SIG-M5 treated with dmso at 0.1 percent for 504 hours (cell line): ENCODE results near the gene OR10C1.

Experiments
- DNase-seq: peaks from one replicate; lab custom pipeline; 2025; ENCODE audit not compliant: unreplicated experiment; lab: John Stamatoyannopoulos, UW

OR10C1 gene

DNA sequence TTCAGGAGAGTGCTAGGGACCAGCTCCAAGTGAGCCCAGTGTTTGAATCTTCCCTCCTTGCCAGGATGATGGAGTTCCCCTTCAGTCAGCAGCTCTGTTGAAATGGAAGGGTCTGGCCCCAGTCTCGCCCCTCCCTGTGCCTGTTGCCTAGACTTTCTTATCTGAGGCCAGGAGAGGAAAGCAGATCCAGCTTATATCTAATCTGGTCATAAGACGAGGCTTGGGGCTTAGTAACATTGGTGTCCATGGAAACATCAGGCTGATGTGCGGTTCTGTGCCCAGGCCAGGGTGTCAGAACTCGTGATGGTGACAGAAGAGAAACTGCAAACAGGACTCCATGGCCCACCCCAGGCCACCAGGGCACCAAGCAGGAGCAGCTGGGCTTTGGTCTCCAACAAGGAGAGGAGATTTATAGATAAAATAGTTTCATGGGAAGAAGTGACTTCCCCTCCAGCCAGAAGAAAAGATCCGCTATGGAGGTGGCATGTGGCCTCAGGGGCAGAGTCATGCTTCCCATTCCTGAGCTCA lies 38.9 kb downstream of the OR10C1 start:
- no peak for DNase-seq

DNA sequence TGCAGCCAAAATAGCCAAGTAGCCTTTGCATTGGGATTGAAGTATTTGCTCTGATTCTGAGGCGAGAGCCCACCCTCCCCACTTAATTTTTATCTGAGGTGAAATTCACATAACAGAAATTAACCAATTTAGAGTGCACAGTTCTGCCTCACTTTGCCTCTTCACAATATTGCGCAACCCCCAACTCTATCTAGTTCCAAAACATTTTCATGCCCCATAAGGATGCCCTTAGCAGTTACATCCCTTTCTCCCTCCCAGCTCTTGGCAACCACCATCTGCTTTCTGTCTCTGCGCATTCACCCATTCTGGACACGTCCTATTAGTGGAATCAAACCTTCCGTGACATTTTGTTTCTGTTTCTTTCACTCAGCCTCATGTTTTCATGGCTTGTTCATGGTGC lies 39.6 kb downstream of the OR10C1 start:
- DNase-seq, result no peak

DNA sequence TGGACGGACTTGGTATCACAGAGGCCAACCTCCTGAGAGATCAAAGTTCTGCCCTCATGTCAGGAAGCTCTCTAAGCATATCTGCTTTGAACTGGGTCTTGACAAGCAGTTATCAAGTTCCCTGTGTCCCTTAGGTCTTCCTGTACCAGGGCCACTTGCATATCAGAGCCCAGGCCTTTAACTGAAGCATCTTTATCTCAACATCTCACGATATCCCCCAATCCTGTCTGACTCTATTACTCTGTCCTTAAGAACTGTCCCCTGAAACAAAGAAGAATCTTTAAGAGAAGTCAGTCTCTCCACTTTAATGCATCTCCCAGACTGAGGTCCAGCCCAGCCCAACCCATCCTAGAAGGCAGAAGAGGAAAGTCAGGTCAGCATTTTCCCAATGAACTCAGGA lies 40.5 kb downstream of the OR10C1 start:
- no peak for DNase-seq

DNA sequence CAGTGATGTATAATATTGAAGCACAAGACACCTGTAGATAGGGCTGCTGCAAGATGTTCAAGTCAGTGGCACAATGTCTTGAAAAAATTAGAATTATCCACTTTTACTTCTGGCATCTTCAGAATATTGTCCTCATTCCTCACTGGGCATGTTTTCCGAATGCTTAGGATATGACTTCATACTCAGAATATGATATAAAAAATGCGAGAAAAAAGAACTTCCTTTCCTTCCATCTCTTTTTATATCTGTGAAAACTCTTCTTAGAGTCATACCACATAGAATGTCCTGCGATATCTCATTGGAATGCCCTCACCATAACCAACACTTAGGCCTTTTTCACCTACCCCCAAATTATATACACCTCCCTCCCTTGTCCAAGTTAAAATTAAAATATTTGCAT lies 44.1 kb downstream of the OR10C1 start:
- DNase-seq, result no peak

DNA sequence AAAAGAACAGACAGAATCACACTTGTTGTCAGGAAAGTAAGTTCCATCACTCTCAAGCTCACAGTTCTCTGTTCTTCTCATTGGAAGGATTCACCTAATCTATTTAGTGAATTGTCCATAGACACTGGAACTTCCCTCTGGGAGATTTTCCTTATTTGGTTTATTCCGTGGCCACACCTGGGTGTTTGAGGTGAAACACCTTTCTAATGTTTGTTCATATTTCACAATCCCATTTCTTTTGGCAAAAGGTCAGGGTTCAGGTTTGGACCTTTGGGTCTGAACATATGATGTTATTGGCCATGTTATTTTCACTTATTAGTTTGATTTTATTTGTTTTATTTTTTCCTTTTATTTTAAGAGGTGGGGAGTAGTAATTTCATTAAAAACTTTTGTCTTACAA lies 44.6 kb downstream of the OR10C1 start:
- DNase-seq, result no peak

DNA sequence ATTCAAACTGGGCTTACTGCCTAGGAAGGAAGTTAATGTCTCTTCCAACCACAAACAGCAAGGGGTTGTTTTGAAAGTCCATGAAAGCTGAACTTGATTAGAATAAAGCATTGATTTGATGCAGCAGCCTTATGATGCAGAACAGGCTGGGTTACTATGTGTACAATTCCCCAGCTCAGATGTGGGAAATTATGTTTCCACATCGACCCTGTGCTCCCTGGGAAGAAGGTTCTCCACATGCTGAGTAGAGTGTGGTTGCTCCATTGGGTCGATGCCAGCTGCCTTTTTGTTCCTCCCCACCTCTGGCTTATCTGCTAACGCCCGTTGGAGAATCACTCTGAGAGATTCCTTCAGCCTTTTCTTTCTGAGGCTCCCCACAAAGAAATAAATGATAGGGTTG lies 47.5 kb downstream of the OR10C1 start:
- DNase-seq, result no peak

DNA sequence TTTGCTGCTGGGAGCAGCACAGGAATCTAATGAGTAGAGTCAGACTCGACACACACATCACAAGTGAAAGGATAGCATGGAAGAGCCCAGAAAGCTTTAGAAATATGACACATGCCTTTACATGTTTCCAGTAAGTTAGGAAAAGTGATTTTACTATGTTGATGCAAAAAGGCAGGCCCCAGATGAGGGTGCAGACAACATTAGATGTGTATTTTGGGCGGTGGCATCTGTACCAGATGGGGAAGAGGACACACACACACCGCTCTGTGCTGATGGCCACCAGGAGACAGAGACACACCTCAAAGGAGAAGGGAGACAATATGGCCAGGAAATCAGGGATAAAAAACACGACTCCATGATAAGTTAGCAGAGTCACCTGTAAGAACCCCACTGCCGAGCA lies 48.0 kb downstream of the OR10C1 start:
- DNase-seq, result no peak

DNA sequence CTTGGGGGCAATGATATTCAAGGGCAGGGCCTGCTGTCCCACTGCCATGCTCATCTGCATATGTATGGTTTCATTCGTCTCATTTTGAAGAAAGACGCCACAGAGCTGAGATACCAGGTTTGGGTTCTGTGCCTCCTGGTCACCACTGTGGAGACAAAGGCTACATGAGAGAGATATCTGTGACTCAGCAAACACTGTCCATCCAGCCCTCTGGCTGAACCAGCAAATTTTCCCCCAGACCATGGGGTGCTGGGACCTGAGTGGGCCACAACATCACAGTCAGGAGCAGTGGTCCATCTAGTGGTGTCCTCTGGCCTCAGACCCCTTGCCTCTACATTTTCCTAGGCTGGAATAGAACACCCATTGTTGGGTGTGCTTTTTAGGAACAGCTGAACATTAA lies 48.6 kb downstream of the OR10C1 start, which contains the start of gene MAS1L:
Gene MAS1L, minus strand, starts transcription at position 297 of the 400 bp plus-strand sequence. Its CDS starts 54 bp downstream, at position 243.
- no peak for DNase-seq

DNA sequence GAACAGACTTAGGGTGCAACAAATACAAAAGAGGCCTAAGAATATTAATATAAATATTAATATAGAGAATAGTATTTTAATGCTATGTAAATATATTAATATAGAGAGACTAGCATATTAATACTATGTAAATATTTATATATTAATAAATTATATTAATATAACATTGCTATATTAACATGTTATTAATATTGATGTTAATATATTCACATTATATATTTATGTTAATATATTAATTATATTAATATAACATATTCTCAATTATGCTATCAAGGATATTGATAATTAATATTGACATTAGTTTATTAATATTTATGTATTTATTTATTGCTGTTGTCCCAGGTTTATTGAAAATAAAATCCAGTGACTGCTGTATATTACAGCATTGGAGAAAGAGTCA lies 49.8 kb downstream of the OR10C1 start:
- no peak for DNase-seq

DNA sequence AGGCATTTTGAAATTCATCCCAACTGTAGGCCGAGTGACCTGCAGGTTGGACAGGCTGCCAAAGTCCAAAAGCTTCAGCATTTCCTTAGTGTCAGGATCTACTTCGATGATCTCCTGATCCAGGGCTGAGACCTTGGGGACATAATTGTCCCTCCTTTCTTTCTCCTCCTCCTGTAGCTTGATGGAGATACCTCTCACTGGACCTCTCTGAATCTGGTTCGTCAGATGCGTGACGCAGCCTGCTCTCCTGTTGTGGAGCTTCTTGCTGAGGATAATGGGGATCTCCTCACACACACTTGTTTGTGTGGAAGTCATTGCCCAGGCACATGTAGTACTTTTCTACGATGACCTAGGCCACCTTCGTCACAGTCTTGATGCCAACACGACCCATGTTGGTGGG lies 50.2 kb downstream of the OR10C1 start:
- no peak for DNase-seq

DNA sequence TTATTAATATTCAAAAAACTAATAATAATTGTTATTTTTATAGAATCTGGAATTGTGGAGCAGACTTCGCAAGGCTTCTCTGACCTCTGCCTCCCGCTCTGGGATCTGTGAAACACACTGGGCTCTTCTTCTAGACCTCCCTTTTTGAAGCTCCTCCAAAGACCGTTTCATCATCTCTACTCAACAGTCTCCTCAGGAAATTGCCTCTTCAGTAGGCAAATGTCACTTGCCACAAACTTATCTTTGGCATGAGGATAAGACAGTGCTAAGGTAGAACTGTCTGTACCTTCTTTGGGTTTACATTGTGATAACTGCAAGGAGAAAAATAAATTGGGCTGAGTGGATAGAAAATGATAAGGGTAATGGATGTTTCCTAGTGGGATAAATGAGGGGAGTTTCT lies 50.9 kb downstream of the OR10C1 start:
- no peak for DNase-seq

DNA sequence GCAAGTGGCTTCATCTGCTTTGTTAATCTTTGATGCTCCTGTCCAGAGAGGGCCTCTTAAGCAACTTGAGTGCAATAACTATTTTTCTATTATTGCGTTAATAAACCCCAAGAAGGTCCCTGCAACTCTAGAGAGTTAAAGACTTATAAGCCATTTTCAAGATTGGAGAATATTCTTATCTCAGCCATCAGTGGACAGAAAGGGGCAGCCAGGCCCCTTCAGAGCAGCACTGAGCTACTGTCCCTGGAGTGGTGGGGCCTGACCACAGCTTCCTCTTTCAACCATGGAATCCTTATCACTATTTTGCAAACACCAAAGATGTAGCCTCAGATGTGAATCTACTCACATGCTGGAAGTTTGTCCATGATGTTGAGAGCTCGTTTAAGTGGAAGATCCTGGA lies 51.4 kb downstream of the OR10C1 start:
- DNase-seq, result peak; percentile 37
